ENCODE results near the gene SEC22C. TPM values are rescaled to one million over a fixed set of nuclear protein-coding genes. Genes with fewer than 3 reads are reported as not detected.

The SEC22C gene
- total RNA-seq, 2 experiments from 2014 or later, result 40.0 to 42.3 TPM

Other genes starting within 250 kb of the SEC22C start
- gene LYZL4, start 171.4 kb downstream of the SEC22C start, total RNA-seq, result not detected
- gene VIPR1, start 79.3 kb downstream of the SEC22C start, total RNA-seq, result 1 to 10 TPM; 6.0 to 6.6 TPM
- 10 to 100 TPM; 77.2 to 78.7 TPM for gene SS18L2, start 8.9 kb upstream of the SEC22C start, total RNA-seq
- gene NKTR, start 18.7 kb upstream of the SEC22C start, total RNA-seq, result 10 to 100 TPM; 43.9 to 52.9 TPM
- gene ZBTB47, start 71.7 kb upstream of the SEC22C start, total RNA-seq, result under 1 TPM; 0.68 to 0.87 TPM
- gene KLHL40, start 103.6 kb upstream of the SEC22C start, total RNA-seq, result not detected
- not detected for gene HHATL, start 120.8 kb upstream of the SEC22C start, total RNA-seq
- under 1 TPM in 1 of 2 experiments, not detected in 1; 0.49 TPM for gene CCDC13, start 191.3 kb upstream of the SEC22C start, total RNA-seq
- 10 to 100 TPM; 83.1 to 85.3 TPM for gene HIGD1A, start 222.5 kb upstream of the SEC22C start, total RNA-seq
- gene ACKR2, start 227.5 kb upstream of the SEC22C start, total RNA-seq, result 1 to 10 TPM; 2.8 to 2.9 TPM

All from activated naive CD8-positive, alpha-beta T cell treated with anti-CD3 and anti-CD28 coated beads for 36 hours (primary cell).